ENCODE measurements around the gene ANKS1B.

The ANKS1B gene

GRCh38 chr12:99431203-99431602, 553.5 kb downstream of the ANKS1B start:
- no peaks in the 10 kb centered on the region for H3K36me3 Mint-ChIP-seq

DNA sequence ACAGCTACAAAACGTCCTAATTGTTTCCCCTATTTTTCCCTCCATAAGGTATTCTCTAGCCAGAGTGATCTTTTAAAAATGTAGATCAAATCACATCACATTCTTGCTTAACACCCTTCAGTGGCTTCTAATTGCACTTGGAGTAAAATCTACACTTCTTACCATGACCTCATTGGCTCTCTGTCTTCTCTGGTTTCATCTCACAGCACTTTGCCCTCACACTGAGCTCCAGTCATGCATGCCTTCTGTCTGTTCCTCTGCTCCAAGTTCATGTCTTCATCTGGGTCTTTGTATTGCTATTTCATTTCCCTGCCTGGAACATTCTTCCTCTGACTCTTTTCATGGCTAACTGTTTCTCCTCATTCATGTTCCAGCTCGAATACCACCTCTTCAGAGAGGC, 557.6 kb downstream of the ANKS1B start:
- no peaks in the 10 kb centered on the region for H3K4me1 Mint-ChIP-seq
- no peaks in the 10 kb centered on the region for H3K36me3 Mint-ChIP-seq
- no peak overlapping the region for H3K4me3 Mint-ChIP-seq
- H3K9me3 Mint-ChIP-seq, result peaks cover 8% of the 10 kb centered on the region
- no peak overlapping the region for H3K27ac Mint-ChIP-seq
- H3K27me3 Mint-ChIP-seq, result no peaks in the 10 kb centered on the region

More at GRCh38 chr12:99431203-99431602, 553.5 kb downstream of the ANKS1B start:
- Mint-ChIP-seq H3K4me1 (no peaks in the 10 kb centered on the region), H3K27me3 (no peaks in the 10 kb centered on the region), H3K27ac (no peak overlapping the region), H3K4me3 (no peak overlapping the region), H3K9me3 (peaks cover 5% of the 10 kb centered on the region)

- Mint-ChIP-seq H3K9me3 (peaks cover 19% of the 10 kb centered on the region), H3K4me1 (no peaks in the 10 kb centered on the region), H3K36me3 (no peaks in the 10 kb centered on the region), H3K27me3 (no peaks in the 10 kb centered on the region), H3K4me3 (no peak overlapping the region), H3K27ac (no peak overlapping the region)
These were observed 566.4 kb downstream of the ANKS1B start for GRCh38 chr12:99418379-99418778.

GRCh38 chr12:99413751-99414150, 571.0 kb downstream of the ANKS1B start:
- Mint-ChIP-seq H3K4me3 (no peak overlapping the region), H3K27ac (no peak overlapping the region), H3K4me1 (no peaks in the 10 kb centered on the region), H3K27me3 (no peaks in the 10 kb centered on the region), H3K9me3 (peaks cover 21% of the 10 kb centered on the region), H3K36me3 (no peaks in the 10 kb centered on the region)

GRCh38 chr12:99393763-99394162, 591.0 kb downstream of the ANKS1B start:
- Mint-ChIP-seq H3K36me3 (no peaks in the 10 kb centered on the region), H3K27ac (no peak overlapping the region), H3K4me1 (no peaks in the 10 kb centered on the region), H3K27me3 (no peaks in the 10 kb centered on the region), H3K4me3 (no peak overlapping the region), H3K9me3 (peaks cover 3% of the 10 kb centered on the region)

GRCh38 chr12:99392091-99392850, 592.5 kb downstream of the ANKS1B start:
- Mint-ChIP-seq H3K27ac (no peak overlapping the region), H3K27me3 (no peaks in the 10 kb centered on the region), H3K9me3 (no peaks in the 10 kb centered on the region), H3K4me1 (no peaks in the 10 kb centered on the region), H3K36me3 (no peaks in the 10 kb centered on the region), H3K4me3 (no peak overlapping the region)

DNA sequence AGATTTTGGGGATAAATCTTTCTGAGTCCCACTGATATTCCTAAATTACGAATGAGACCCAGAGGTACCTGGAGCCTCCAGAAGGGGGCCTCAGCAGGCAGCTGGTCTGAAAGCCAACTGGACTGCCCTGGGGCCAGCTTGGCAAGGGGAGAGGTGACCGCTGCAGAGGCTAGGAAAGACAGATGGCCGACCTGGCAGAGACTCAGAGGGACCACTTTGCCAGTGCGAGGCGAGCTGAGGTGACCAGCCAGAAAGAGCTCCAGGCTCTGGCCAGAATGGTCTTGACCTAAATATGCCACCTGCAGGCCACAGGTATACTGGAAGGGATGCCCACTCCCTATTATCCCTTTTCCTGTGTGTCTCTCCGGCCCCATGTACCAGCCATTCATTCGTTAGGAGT, 594.0 kb downstream of the ANKS1B start:
- Mint-ChIP-seq H3K36me3 (no peaks in the 10 kb centered on the region), H3K4me1 (no peaks in the 10 kb centered on the region), H3K4me3 (no peak overlapping the region), H3K27me3 (no peaks in the 10 kb centered on the region), H3K9me3 (no peaks in the 10 kb centered on the region), H3K27ac (no peak overlapping the region)

DNA sequence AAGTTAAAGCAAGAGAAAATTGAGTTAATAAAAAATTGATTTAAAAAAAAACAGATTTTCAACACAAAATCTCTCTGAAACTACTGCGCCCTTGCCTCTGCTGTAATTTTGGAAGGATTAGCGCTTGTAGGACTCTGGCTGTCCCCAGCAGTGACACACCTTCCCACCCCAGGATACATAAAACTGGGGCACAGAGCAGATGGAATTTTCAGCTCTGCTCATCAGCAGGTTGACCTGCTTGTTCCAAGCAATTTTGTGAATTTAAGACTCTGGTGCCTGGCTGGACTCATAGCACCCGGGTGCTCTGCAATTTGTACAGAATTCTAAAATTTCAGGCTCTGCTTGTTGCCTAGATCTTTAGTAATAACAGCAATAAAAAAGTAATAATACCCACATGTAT, 595.0 kb downstream of the ANKS1B start:
- H3K36me3 Mint-ChIP-seq, result no peaks in the 10 kb centered on the region
- no peaks in the 10 kb centered on the region for H3K4me1 Mint-ChIP-seq
- no peak overlapping the region for H3K4me3 Mint-ChIP-seq
- H3K27ac Mint-ChIP-seq, result no peak overlapping the region
- H3K9me3 Mint-ChIP-seq, result no peaks in the 10 kb centered on the region
- H3K27me3 Mint-ChIP-seq, result no peaks in the 10 kb centered on the region

- no peaks in the 10 kb centered on the region for H3K36me3 Mint-ChIP-seq
- H3K9me3 Mint-ChIP-seq, result no peaks in the 10 kb centered on the region
- H3K27ac Mint-ChIP-seq, result no peak overlapping the region
- H3K4me1 Mint-ChIP-seq, result no peaks in the 10 kb centered on the region
- no peak overlapping the region for H3K4me3 Mint-ChIP-seq
- no peaks in the 10 kb centered on the region for H3K27me3 Mint-ChIP-seq
These were observed 596.0 kb downstream of the ANKS1B start for GRCh38 chr12:99388671-99389195.

- Mint-ChIP-seq H3K4me1 (no peaks in the 10 kb centered on the region), H3K36me3 (no peaks in the 10 kb centered on the region), H3K27ac (no peak overlapping the region), H3K27me3 (no peaks in the 10 kb centered on the region), H3K4me3 (no peak overlapping the region), H3K9me3 (no peaks in the 10 kb centered on the region)
These were observed 597.1 kb downstream of the ANKS1B start for GRCh38 chr12:99387661-99388060.

DNA sequence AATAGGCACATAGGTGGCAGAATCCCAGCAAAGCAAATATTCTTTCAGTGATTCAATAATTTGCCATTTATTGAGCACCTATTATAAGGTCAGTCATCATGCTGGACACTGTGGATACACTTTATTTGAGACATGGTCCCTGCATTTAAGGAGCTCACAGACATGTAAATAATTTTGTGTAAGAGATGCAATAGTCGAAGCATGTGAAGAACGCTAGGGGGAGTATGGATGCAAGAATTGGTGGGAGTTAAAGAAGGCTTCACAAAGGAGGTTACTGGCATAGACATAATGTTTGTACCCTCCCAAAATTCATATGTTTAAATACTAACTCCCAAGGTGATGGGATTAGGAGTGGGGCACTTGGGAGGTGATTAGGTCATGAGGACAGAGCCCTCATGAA, 597.8 kb downstream of the ANKS1B start:
- Mint-ChIP-seq H3K4me3 (no peak overlapping the region), H3K4me1 (no peaks in the 10 kb centered on the region), H3K36me3 (no peaks in the 10 kb centered on the region), H3K27me3 (no peaks in the 10 kb centered on the region), H3K27ac (no peak overlapping the region), H3K9me3 (no peaks in the 10 kb centered on the region)

GRCh38 chr12:99383258-99383657, 601.5 kb downstream of the ANKS1B start:
- Mint-ChIP-seq H3K36me3 (no peaks in the 10 kb centered on the region), H3K4me1 (no peaks in the 10 kb centered on the region)

DNA sequence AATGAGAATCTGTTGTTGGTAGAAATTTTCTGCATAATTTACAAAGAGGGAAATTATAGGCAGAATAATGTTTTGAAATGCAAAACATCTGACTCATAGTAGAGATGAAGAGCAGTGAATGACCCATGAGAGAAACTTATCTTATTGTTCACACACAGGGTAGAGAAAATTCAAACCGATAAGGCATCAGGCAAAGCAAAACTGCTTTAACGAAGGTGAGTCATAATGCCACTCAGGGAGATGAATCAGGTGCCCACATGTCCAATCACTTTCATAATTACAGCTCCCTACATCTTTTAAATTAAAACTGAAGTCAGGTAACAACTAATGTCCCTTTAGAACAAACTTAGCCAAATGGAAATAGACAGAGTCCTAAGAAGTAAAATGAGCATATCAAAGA, 602.7 kb downstream of the ANKS1B start:
- Mint-ChIP-seq H3K27me3 (no peaks in the 10 kb centered on the region), H3K9me3 (no peaks in the 10 kb centered on the region), H3K4me1 (no peaks in the 10 kb centered on the region), H3K27ac (no peak overlapping the region), H3K4me3 (no peak overlapping the region), H3K36me3 (no peaks in the 10 kb centered on the region)

More at GRCh38 chr12:99383258-99383657, 601.5 kb downstream of the ANKS1B start:
- no peak overlapping the region for H3K27ac Mint-ChIP-seq
- H3K27me3 Mint-ChIP-seq, result no peaks in the 10 kb centered on the region
- H3K4me3 Mint-ChIP-seq, result no peak overlapping the region
- H3K9me3 Mint-ChIP-seq, result no peaks in the 10 kb centered on the region

GRCh38 chr12:99380701-99381100, 604.0 kb downstream of the ANKS1B start:
- H3K27me3 Mint-ChIP-seq, result no peaks in the 10 kb centered on the region
- no peak overlapping the region for H3K4me3 Mint-ChIP-seq
- no peaks in the 10 kb centered on the region for H3K36me3 Mint-ChIP-seq
- H3K4me1 Mint-ChIP-seq, result no peaks in the 10 kb centered on the region
- no peak overlapping the region for H3K27ac Mint-ChIP-seq
- H3K9me3 Mint-ChIP-seq, result no peaks in the 10 kb centered on the region

GRCh38 chr12:99374023-99374422, 610.7 kb downstream of the ANKS1B start:
- H3K36me3 Mint-ChIP-seq, result no peaks in the 10 kb centered on the region
- no peak overlapping the region for H3K27ac Mint-ChIP-seq
- no peaks in the 10 kb centered on the region for H3K4me1 Mint-ChIP-seq
- H3K27me3 Mint-ChIP-seq, result no peaks in the 10 kb centered on the region
- no peak overlapping the region for H3K4me3 Mint-ChIP-seq
- peaks cover 10% of the 10 kb centered on the region for H3K9me3 Mint-ChIP-seq

DNA sequence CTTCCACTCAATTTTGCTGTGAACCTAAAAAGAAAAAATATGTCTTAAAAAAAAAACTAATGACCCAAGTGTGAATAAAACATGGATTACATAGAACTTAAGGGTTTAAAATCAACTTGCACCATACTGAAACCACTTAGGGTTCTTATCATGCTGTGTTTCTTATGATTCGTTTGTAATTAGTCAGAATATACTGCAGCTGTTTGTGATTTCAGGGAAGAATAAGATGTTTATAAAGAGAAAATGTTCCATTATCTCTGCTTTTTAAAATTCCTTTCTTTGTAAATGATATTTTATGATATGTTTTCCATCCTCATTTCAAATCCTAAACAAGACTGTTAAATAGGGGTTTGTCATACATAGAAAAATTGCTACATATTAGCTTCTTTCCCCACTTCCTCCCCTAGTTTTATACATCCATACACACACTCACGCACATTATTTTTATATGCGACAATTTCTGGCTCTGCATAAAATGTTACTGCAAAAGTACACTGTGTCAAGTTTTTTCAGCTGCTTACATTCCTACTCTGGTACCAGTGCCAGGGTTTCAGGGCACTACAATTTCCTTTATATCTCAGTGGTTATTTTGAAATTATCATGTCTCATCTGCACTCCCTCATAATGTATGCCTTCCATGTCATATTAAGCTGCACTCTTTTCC, 612.3 kb downstream of the ANKS1B start:
- H3K4me3 Mint-ChIP-seq, result no peak overlapping the region
- peaks cover 10% of the 10 kb centered on the region for H3K9me3 Mint-ChIP-seq

More for the DNA sequence above, 612.3 kb downstream of the ANKS1B start:
- no peaks in the 10 kb centered on the region for H3K27me3 Mint-ChIP-seq
- H3K4me1 Mint-ChIP-seq, result no peaks in the 10 kb centered on the region
- H3K27ac Mint-ChIP-seq, result no peak overlapping the region
- no peaks in the 10 kb centered on the region for H3K36me3 Mint-ChIP-seq

Data from activated naive CD4-positive, alpha-beta T cell treated with anti-CD3 and anti-CD28 coated beads, Interleukin-2, amount 50 U/mL, for 24 hours (primary cell).